ENCODE data around the gene ACTG2.

The ACTG2 gene

DNA sequence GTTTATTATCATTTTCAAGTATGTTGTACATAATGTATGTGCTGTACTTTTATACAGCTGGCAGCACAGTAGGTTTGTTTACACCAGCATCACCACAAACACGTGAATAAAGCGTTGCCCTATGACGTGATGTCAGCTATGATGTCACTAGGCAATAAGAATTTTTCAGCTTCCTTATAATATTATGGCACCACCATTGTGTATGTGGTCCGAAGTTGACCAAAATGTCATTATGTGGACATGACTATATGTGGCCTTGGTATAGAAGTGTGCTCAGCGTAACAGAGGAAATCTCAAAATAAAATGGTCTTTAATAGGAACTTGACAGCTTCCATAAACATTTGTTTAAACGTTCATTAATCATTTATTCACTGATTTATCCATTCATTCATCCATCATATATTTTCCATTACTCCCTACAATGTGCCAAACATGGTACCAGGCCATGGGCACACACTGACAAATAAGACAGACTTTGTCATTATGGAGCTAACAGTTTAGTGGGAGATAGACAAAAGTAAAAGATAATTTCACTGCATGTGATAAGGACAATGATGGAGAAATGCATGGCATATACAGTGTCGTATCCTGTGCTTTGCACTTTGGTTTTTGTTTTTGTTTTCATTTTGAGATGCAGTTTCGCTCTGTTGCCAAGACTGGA, 18.9 kb downstream of the ACTG2 start:
- DNase-seq (ENCODE audit: low read depth in 1 of 2, low spot score in 1 of 2), result no peak

DNA sequence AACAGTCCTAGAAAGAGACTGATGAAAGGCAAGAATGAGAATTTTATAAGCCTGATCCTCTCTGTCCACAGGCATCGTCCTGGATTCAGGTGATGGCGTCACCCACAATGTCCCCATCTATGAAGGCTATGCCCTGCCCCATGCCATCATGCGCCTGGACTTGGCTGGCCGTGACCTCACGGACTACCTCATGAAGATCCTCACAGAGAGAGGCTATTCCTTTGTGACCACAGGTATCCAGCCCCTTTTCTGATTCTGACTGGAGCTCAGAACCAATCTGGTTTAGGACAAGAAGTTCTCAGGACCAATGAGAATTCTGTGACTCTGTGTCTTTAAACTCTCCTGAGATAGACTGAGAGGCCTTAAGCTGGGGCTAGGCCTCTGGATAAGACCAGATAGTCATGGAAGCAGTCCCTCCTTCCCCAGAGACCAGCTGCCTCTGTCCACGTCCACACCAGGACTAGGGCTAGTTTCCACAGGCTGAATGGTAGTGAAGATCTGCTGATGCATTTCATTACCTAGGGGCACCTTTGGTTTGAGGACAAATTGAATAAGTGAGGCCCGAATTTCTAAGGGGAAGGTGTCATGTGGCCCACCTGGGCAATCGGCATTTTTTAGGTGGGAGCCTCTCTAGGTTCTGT, 20.7 kb downstream of the ACTG2 start:
- DNase-seq (ENCODE audit: low read depth in 1 of 2, low spot score in 1 of 2), result no peak

DNA sequence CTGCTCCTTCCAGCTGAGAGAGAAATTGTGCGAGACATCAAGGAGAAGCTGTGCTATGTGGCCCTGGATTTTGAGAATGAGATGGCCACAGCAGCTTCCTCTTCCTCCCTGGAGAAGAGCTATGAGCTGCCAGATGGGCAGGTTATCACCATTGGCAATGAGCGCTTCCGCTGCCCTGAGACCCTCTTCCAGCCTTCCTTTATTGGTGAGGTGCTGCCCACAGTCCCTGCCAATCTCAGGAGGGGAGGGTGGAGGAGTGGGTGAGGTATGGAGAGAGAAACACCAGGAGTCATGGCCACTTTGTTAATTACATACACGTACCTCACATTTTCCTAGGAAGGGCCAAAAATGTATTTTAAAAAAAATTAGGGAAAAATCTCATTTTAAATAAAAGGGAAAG, 21.9 kb downstream of the ACTG2 start:
- no peak for DNase-seq (ENCODE audit: low read depth in 1 of 2, low spot score in 1 of 2)

DNA sequence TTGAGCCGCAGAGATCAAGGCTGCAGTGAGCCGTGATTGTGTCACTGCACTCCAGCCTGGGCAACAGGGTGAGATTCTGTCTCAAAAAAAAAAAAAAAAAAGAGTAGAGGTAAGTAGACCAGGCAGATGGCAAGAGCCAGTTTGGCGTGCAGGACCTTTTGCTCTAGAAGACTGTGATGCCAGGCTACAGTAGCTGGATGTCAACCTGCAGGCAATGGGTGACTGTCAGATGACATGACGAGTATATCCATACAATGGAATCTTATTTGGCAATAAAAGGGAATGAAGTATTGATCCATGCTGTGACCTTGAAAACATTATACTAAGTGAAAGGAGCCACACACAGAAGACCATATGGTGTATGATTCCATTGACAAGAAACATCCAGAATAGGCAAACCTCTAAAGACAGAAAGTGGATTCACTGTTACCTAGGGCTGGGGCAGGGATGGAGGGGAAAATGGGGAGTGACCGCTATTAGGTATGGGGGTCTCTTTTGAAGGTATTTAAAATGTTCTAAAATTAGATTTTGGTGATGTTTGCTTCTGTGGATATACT, 22.7 kb downstream of the ACTG2 start:
- no peak for DNase-seq (ENCODE audit: low read depth in 1 of 2, low spot score in 1 of 2)

DNA sequence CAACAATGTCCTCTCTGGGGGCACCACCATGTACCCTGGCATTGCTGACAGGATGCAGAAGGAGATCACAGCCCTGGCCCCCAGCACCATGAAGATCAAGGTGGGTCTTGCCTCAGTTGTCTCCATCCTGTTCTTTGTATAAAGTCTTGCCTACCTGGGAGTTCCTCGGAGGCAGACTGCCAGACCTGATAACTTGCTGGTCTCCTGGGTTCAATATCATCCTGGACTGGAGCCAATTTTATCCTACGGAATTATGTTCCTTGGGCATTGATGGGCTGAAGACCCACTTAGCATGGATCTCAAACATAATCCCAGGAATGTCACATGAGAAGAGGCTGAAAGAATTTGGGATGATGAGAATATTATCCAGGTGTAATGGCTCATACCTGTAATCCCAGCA, 23.9 kb downstream of the ACTG2 start:
- no peak for DNase-seq (ENCODE audit: low read depth in 1 of 2, low spot score in 1 of 2)

GRCh38 chr2:73917296-73917695, 24.5 kb downstream of the ACTG2 start:
- no peak for DNase-seq (ENCODE audit: low read depth in 1 of 2, low spot score in 1 of 2)

DNA sequence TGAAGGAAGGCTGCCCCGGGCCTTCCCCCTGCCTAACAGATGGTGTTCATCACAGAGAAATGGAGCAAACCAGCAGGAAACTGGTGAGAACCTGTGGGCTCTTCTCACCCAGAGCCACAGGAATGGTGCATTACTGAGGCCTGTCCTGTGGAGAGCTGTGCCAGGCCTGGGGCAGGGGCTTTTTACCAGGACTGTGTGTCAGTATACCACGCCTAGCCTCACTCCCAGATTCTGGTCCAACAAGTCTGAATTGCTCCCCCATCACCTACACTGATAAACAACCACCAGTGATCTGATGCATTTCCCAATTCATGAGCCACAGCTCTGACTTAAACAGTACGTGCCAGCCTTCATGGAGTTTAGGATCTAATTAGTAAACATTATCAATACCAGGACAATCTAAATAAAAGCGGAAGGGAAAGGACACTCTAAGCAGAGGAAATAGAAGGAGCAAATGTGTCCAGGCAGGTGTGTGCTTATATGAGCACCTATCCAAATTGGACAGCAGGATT, 24.9 kb downstream of the ACTG2 start:
- DNase-seq (ENCODE audit: low read depth in 1 of 2, low spot score in 1 of 2), result no peak

- DNase-seq (ENCODE audit: low read depth in 1 of 2, low spot score in 1 of 2), result no peak
Measured at GRCh38 chr2:73918856-73919255, 26.0 kb downstream of the ACTG2 start.

DNA sequence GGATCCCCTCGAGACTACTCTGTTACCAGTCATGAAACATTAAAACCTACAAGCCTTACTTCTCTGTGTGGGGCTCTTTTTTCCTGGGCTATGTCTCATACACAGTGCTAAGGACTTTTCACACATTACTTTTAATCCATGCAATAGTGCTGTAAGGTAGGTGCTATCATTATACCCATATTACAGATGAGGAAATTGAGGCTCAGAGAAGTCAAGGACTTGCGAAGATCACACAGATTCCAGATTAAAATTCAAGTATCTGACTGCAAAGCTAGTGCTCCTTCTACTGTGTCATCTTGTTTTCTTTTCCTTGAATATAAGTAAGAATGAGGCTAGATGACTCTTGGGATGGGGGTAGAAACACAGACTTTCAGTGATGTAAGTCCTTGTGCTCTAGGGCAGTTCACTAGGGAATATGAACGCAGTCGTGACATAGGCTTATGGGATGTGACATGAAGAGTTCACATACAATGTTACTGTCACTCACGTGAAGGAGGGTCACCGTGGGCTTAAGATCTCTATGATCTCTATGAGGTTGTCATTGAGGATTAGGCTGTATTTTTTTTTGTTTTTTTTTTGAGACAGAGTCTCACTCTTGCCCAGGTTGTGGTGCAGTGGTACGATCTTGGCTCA, 26.9 kb downstream of the ACTG2 start:
- DNase-seq (ENCODE audit: low read depth in 1 of 2, low spot score in 1 of 2), result no peak

DNA sequence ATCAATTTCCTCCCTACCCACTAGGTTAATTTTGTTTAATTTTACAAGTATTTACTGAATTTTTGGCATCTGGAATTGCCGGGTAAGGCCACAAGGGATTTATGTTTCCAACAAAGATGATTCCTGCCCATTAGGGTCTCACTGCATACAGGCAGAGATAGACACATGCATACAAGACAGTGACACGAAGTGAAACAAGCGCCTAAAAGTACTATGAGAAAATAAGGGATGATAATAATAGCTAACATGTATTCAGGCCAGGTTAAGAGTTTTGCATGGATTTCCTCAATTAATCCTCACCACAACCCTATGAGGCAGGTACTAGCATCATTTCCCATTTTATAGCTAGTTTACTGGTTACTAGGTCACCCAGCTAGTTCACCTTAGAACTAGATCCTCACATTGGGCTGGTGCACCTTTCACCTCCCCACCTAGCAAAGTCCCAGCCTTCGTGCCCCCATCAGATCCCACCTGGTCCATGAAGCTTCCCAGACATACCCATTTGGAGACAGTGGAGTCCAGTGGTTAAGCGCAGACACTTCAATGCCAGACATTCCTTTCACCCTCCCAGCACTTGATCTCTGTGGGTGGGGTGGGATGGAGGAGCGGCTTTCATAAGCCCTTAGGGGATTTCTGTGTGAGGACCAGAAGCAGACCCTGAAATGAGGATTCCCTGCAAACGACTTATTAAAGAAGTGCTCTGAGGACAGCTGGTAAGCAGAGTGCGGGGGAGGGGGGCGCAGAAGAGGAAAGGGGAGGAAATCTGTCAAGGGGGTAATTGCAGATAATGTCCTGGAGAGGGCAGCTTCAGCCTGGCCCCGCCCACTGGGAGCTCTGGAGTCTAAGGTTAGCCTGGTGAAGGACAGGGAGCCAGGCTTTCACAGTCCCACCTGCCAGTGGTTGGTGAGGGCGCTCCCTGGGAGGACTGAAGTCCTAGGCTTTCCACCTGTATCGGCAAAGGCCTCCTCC, 28.1 kb downstream of the ACTG2 start:
- no peak for DNase-seq (ENCODE audit: low read depth in 1 of 2, low spot score in 1 of 2)

GRCh38 chr2:73921581-73921980, 28.8 kb downstream of the ACTG2 start:
- DNase-seq (ENCODE audit: low read depth in 1 of 2, low spot score in 1 of 2), result no peak

DNA sequence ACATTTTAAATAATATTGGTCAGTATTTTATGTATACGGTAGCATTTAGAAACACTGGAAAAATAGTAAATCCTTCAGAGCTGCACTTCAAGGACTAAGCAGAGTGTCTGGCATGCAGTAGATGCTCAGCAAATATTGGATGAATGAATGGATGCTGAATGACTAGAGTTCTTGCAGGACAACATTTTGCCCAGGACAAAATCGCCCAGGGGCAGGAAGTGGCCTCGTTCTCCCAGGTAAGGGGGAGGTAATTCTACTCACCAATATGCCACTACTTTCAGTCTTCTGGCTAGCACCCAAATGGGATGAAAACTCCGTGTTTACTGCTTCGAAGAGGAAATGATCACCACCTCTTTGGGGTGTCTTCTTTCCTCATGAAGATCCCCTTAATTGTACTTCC, 29.9 kb downstream of the ACTG2 start:
- no peak for DNase-seq (ENCODE audit: low read depth in 1 of 2, low spot score in 1 of 2)

- no peak for DNase-seq (ENCODE audit: low read depth in 1 of 2, low spot score in 1 of 2)
Measured at GRCh38 chr2:73925033-73925704, 32.4 kb downstream of the ACTG2 start.

GRCh38 chr2:73925853-73926492, 33.2 kb downstream of the ACTG2 start:
- no peak for DNase-seq (ENCODE audit: low read depth in 1 of 2, low spot score in 1 of 2)

GRCh38 chr2:73926493-73927327, 33.9 kb downstream of the ACTG2 start, which contains the start of gene DGUOK:
Gene DGUOK (plus strand): TSS chr2:73926880. CDS start chr2:73926911, 31 bp downstream.
- peak; percentile 86 for DNase-seq (ENCODE audit: low read depth in 1 of 2, low spot score in 1 of 2)

GRCh38 chr2:73927344-73927743, 34.5 kb downstream of the ACTG2 start:
- DNase-seq (ENCODE audit: low read depth in 1 of 2, low spot score in 1 of 2), result no peak

GRCh38 chr2:73928963-73929347, 36.1 kb downstream of the ACTG2 start:
- no peak for DNase-seq (ENCODE audit: low read depth in 1 of 2, low spot score in 1 of 2)

GRCh38 chr2:73930386-73930785, 37.6 kb downstream of the ACTG2 start:
- DNase-seq (ENCODE audit: low read depth in 1 of 2, low spot score in 1 of 2), result no peak

All from stimulated activated CD4-positive, alpha-beta T cell treated with anti-CD3 and anti-CD28 coated beads, Interleukin-15, amount 100 ng/mL, for 1 hour (primary cell).